HuH-7.5 (cell line): ENCODE measurements around the gene ZNF724.
"Not testable (repeated sequence)": the region's sequence is repeated elsewhere in the genome, so short reads cannot be mapped to it uniquely, and the experiment has no call there.

Experiments
- DNase-seq: peaks from one replicate; pipeline ENCODE4 v3.0.0; 2011; ENCODE audit warnings: low spot score

The ZNF724 gene

DNA sequence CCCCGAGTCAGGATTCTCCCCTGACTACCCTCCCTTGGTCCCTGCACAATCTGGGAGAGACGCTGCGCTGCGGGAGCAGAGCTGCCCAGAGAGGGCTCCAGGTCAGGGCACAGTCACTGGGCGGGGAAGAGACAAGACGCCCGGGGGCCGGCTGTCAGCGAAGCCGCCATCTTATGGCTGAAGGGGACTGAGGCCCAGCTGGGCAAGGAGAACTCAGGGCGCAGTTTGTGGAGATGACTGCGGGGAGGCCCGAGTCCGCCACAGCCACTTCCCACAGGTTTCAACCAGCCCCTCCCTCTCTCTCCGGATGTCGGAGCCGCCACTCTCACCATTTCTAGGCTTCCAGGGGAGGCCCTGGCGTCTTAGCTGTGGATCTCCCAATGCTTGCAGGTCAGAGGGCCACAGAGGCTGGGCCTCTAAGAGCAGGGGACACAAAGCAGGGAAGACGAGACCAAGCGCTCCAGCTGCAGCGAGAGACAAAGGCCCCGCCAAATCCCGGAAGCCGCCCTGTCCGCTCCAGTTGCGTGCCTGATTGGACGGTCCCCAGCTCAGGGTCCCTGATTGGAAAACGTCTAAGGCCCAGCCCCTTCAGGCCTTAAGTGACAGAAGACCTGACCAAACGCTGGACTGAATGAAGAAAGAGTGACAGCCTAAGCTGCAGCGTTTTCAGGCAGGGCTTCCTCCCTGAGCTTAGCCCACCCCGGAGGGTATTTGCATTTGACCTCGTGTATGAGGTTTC lies at the start of gene ZNF724:
ZNF724 (minus strand) TSS at position 484 of the 739 bp plus-strand sequence; CDS start at position 332, 152 bp downstream.
- peak; percentile 96 for DNase-seq

- DNase-seq: no peak
Observed at GRCh38 chr19:23294141-23294540, 43.9 kb upstream of the ZNF724 start.

DNA sequence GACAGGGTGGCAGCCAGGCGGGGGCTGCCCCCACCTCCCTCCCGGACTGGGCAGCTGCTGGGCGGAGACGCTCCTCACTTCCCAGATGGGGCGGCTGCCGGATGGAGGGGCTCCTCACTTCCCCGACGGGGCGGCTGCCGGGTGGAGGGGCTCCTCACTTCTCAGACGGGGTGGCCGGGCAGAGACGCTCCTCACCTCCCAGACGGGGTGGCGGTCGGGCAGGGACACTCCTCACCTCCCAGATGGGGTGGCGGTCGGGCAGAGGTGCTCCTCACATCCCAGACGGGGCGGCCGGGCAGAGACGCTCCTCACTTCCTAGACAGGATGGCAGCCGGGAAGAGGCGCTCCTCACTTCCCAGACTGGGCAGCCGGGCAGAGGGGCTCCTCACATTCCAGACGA lies 39.8 kb upstream of the ZNF724 start:
- DNase-seq: not testable (repeated sequence)

- DNase-seq: no peak
Observed at GRCh38 chr19:23287620-23288019, 37.4 kb upstream of the ZNF724 start.

DNA sequence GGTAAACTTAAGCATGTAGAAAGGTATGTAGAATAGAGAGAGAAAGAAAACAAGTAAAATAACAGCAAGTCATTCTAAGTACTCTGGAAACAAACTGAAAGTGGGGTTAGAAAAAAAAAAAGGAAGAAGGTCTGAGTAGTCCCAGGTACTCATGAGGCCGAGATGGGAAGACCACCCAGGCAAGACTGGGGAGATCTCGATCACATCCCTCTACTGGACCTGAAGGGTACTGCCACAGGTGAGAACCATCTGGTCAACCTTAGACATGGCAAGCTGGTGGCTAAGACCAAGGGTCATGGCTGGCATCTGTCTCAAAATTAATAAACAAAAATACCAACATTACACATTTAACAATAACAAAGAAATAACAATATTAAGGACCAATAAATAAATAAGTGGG lies 36.3 kb upstream of the ZNF724 start:
- no peak for DNase-seq

GRCh38 chr19:23285948-23286347 lies 35.8 kb upstream of the ZNF724 start:
- DNase-seq: no peak

- not testable (repeated sequence) for DNase-seq
Observed at GRCh38 chr19:23285326-23285725, 35.1 kb upstream of the ZNF724 start.

DNA sequence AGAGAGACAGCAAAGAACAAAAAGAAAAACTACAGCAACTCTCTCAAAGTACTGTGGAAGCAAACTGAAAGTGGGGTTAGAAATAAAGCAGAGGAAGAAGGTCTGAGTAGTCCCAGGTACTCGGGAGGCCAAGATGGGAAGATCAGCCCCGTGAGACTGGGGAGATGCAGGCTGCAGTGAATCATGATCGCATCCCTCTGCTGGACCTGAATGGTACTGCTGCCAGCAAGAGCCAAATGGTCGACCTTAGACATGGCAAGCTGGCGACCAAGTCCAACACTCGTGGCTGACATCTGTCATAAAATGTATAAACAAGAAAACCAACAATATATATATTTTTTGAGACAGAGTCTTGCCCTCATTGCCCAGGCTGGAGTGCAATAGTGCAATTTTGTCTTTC lies 33.7 kb upstream of the ZNF724 start:
- peak; percentile 58 for DNase-seq

DNA sequence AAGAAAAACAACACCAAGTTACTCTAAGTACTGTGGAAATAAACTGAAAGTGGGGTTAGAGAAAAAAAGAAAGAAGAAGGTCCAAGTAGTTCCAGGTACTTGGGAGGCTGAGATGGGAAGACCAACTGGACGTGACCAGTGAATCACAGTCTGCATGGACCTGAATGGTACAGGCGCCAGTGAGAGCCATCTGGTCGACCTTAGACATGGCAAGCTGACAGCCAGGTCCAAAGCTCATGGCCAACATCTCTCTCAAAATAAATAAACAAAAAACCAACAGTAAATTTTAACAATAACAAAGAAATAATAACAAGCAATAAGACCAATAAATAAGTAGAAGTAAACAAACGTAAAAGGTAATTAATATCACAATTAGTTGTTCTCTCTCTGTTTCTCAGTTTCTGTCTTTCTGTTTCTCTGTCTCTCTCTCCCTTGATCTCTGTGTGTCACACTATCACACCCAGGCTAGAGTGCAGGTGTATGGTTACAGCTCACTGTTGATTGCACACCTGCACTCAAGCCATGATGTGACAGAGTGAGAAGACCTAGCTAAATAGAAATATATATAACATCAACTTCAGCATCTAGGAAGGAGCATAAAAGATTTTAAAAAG lies 31.6 kb upstream of the ZNF724 start:
- no peak for DNase-seq

- not testable (repeated sequence) for DNase-seq
Observed at GRCh38 chr19:23278118-23278517, 27.9 kb upstream of the ZNF724 start.

GRCh38 chr19:23273590-23274412 lies 23.6 kb upstream of the ZNF724 start:
- DNase-seq: peak; percentile 95

DNA sequence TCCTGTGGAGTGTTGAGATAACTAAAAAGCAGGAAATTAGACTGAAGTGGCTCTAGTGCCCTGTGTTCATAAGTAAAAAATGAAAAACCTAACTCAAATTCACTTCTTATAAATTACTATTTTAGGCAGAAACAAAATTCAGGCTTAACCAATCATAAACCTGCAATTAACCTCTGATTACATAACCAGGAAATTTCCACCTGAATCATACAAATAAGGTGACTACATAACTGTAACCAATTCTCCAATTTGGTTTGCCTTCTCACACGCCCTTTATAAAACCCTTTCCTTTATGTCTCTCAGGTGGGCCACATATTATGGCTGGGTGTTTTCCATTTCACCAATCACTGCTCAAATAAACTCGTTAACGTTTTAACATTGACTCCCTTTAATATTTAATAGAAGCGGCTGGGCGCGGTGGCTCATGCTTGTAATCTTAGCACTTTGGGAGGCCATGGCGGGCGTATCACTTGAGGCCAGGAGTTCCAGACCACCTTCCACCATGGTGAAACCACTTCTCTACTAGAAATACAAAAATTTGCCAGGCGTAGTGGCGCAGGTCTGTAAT lies 22.9 kb upstream of the ZNF724 start:
- no peak for DNase-seq

DNA sequence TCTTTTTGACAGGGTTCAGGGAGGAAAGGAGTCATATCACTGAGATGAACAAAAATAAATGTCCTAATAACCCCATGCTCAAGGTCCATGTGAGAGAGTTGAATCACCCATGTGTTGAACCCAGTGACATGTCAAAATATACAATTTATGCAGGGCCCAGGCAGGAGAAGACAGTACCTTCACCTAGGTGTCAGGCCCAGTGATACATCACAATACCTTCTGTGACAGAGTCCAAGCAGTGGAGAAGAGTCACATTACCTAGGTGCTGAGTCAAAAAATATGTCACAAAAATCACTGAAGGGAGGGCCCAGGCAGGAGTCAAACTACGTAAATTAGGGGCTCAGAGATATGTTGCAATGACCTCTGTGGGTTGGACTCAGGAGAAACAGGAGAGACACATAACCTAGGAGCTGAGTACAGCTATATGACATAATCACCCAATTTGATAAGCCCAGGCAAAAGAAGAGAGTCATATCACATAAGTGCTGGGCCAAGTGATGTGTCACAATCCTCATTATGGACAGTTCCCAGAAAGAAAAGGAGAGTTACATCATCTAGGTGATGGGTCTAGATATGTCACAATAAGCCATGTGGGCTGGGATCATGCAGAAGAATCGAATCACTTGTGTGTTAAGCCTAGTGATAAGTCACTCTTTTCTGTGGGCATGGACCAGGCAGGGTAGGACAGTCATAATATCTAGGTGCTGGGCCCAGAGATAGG lies 13.8 kb upstream of the ZNF724 start:
- DNase-seq: no peak

GRCh38 chr19:23263396-23263795 lies 13.2 kb upstream of the ZNF724 start:
- DNase-seq: no peak

DNA sequence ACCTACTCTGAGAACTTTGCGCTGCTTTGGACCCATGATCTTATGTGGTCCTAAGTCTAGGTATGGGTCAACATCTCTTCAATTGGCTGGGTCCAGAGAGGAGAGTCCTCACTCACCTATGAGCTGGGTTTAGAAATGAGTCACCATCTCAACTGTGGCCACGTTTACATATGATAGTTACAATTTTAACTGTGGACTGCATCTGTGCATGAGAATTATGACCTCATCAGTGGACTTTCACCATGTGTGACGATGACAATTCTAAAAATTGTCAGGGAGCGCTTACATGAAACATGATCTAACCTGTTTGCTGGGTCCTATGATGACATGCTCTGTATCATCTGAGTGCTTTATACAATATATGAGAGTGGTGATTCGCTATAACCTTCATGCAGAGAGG lies 12.7 kb upstream of the ZNF724 start:
- DNase-seq: no peak

DNA sequence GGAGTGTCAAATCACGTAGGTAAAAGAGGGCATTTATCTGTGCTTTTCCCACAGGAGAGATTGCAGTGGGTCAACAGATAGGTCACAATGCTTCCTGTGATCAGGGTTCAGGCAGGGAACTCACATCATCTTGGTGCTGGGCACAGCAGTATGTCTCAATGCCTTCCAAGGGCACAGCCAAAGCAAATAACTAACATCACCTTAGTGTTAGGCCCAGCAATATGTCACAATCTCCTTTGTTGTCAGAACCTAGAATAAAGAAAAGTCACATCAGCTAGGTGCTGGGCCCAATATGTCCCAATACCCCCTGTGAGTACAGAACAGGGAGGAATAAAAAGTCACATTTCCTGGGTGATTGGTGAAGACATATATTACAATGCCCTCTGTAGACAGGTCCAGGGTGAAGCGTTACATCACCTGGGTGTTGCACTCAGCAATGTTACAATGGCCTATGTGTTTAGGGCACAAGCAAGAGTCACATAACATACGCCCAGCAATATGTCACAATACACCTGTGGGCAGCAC lies 11.4 kb upstream of the ZNF724 start:
- no peak for DNase-seq

DNA sequence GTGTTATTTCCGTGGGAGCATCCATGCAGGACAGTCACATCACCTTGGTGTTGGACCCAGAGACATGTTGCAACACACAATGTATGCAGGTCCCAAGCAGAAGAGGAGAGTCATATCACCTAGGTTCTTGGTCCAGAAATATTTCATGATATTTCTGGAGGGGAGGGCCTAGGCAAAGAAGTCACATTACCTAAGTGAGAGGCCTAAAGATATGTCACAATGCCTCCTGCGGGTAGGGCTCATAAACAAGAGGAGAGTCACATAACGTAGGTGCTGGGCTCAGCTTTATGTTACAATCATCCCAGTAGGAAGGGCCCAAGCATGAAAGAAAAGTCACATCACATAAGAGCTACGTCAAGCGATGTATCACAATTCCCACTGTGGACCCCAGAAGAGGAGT lies 10.8 kb upstream of the ZNF724 start:
- no peak for DNase-seq

- no peak for DNase-seq
Observed at GRCh38 chr19:23259961-23260360, 9.8 kb upstream of the ZNF724 start.

- DNase-seq: no peak
Observed at GRCh38 chr19:23255700-23256099, 5.5 kb upstream of the ZNF724 start.

DNA sequence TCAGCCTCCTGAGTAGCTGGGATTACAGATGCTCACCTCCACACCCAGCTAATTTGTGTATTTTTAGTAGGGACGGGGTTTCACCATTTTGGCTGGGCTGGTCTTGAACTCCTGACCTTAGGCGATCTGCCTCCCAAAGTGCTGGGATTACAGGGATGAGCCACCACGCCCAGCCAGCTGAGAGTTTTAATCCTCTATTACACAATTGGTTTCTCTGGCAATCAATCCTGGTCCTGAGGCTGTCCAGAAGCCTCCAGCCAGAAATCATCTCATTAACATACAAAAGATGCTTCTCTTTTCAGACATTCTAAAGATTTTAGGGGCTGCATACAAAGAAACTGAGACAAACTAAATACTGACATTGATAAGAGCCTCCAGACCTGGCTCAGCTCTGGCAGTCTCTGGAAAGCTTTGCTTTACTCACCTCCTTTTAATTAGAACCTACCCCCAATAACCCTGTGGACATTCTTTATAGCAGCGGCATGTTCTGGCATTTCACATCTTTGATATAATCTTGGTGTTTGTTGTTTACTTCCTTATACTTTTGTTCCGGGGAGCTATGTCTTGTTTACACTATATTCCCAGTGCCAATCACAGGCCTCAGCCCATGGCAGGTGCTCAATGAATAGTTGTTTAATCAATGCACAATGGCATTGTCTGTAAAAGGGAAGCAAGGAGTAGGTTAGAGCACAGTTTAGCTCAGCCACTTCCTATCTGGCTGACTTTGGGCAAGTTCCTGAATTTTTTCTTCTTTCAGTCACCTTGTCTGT lies 4.1 kb upstream of the ZNF724 start:
- DNase-seq: no peak

- not testable (repeated sequence) for DNase-seq
Observed at GRCh38 chr19:23253256-23253655, 3.1 kb upstream of the ZNF724 start.
